HG03521 (cell line): ENCODE data around the gene PTGR3.
A peak's percentile ranks its signal among the peaks of the same experiment; 100 is the strongest.

Source experiments
- ATAC-seq: cut with Tn5 transposase; IDR thresholded peaks from one replicate; pipeline ENCODE4 v1.9.1; 2021; ENCODE audit warnings: mild to moderate bottlenecking, moderate library complexity; ENCODE audit not compliant: unreplicated experiment

Gene PTGR3

DNA sequence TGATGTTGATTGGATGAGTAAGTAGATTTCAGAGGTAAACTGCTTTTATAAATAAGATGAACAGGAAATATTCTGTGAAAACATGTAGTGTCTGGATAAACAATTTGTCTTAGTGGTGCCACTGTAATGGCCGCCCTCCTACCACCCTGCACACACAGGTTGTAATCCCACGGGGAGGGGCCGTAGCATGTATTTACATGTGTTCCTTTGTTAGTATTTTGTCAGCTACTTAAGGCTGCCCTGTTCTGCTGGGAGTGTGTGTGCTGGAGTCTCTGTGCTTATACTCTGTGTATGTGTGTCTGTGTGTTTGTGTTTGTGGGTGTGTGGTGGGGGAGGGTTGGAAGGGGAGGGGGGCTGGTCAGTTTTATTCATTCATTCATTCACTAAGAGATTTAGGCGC is 6.7 kb upstream of the PTGR3 start:
- ATAC-seq = no peak

DNA sequence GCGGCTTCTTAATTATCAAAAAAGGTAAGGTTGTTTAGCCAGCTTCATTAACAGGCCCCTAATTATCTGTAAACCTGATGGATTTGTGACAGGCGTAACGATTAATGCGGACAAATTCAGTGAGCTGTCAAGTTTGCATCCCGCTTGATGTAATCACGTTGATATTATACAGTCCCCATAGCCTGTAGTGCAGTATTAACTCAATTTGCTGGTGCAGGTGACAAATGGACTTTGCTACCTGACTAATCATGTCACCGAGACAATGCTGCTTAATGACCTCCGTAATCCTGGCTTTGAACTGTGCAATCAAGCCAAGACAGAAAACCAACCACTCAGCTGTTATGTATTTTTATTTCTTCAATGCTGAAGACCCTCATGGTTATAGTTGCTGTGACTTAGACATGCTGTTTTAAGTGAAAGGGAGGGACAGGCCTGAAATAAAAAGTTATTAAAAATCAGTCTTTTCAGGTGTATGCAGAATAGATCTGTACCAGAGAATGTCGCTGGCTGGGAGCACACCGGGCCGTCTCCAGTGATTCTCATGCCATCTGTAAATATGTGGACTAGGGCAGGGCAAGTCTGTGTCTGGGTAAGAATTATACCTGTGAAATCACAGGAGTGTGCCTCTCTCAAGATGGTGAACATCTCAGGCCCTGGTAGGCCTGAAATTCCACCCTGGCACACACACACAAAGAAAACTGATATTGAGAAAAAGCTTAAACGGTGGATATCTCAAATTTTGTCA is 6.0 kb upstream of the PTGR3 start:
- ATAC-seq = no peak

DNA sequence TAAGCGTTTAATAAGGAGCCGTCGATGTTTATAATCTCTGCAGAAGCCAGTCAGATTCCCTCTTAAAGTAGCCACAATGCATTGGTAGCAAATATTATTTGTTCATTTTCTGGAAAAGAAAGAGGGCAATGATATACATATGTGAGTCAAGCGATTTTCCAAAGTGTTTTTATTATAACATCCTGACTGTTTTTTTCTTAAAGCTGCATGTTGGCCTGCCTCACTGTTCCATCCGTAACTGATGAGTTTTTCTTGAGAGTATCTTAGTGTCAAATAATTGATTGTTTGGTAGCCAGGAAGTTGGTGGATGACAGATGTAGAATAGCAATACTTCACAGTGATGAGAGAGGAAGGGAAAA is 5.4 kb upstream of the PTGR3 start:
- no peak for ATAC-seq

DNA sequence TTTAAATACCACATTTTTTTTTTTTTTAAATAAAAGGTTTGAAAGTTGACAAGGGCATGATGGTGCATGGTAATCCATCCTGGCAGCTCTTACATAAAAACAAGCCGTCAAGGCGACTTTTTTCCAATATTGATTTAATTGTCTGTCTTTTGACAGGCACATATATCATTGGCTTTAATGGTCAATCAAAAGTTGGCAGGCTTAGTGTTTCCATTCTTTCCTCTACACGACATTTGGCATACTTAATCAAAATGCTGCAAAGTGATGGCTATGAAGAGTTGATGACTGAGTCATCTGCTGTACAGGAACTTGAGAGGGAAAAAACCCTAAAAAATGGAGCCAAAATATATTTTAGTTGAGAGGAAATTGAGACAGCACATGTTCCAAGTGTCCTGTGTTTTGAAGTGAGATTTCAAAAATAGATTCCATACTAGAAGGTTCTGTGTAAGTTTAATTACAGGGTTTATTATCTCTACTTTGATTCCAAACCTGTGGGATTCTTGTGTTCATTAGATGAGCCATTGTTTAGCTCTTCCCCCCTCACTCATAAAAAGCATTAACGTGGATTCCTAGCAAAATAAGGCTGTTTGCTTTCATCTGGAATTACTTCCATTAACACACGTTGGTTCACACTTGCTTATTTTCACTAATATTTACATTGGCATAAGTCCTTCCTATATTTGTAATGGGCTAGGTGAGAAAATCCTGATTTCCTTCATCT is 4.8 kb upstream of the PTGR3 start:
- ATAC-seq = no peak

DNA sequence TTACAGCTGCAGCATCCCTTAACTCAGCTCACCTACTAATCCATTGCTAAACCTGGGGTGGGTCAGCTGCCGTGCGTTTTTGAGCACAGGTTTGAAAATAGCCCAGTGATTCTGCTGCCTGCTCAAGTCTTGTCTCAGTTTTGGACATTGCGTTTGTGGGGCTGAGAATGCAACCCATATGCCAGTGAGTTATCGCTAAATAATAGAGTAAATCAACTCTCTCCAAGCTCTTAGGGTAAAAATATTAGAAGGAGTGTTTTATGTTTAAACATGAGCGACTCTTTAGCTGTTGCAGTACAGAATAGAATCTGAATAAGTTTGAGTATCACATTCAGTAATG is 3.8 kb upstream of the PTGR3 start:
- no peak for ATAC-seq

DNA sequence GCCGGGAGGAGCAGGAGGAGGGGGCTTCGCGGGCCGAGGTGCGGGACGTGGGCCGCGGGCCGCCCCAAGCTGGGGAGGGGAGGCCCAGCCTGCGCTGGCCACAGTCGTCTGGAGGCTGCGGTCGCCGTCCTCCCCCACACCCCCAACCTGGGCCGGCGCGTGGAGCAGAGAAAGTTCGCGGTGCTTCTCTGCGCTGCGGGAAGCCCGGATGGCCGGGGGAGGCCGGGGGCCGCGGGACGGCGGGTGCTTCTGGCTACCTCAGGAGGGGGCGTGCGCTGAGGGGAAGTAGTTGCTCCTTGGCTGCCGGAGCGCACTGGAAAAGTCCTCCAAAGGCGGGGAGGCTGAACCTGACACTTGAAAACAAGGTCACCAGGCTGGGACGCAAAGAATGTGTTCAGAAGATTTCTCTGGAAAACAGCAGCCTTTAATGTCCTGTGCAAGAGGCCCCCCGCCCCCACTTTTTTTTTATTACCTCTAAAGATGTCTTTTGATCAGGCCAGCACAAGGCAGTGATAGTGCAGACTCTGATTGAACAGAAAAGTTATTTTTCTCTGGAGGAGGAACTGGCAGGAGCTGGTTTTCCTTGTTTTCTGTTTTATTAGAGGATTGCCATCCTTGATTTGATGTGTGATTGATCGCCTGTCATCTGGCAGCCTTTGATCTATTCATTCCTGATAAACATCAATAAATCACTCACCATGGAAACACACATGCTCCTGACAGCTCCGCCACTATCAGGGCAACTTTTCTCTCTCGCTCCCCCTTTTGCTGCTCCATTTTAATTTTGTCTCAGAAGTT is 3.2 kb upstream of the PTGR3 start:
- no peak for ATAC-seq

DNA sequence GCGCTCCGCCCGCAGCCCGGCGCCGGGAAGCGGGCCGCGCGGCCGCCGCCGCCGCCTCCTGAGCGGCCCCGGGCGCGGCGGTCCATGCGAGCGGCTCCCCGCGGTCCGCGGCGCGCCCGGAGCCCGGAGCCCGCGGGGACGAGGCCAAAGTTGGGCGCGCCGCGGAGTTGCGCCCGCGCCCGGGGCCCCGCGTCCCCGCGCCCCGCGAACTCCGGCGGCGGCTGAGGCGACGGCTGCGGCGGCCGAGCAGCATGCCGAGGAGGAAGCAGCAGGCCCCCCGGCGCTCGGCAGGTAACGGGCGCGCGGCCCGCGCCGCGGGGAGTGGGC is 2.6 kb upstream of the PTGR3 start:
- ATAC-seq = no peak

DNA sequence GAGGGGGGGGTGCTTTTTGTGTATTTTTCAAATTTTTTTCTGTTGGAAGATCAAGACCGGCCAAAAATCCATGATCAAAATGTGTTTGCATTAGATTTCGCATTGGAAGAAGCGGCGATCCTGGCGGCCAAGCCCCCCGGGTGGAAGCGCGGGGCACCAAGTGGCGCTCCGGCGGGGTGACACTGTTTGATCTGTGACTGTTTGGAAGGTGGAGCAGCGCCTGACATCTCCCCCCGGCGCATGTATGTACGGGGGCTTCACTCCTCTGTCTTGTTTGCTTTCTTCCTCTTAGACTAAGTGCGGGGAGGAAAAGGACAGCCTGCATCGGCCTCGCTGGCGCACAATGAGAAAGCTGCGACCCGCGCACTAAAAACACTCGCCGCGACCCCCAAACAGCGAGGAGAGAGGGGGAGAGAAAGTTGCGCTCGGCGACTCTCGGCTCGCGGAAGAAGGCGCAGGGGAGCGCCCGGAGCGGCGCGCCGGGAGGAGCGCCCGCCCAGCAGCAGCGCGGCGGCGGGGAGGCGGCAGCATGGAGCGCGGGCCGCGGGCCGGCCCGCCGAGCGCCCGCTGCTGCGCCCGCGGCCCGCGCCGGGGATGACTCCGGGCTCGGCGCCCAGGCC is 2.2 kb upstream of the PTGR3 start:
- ATAC-seq = no peak

DNA sequence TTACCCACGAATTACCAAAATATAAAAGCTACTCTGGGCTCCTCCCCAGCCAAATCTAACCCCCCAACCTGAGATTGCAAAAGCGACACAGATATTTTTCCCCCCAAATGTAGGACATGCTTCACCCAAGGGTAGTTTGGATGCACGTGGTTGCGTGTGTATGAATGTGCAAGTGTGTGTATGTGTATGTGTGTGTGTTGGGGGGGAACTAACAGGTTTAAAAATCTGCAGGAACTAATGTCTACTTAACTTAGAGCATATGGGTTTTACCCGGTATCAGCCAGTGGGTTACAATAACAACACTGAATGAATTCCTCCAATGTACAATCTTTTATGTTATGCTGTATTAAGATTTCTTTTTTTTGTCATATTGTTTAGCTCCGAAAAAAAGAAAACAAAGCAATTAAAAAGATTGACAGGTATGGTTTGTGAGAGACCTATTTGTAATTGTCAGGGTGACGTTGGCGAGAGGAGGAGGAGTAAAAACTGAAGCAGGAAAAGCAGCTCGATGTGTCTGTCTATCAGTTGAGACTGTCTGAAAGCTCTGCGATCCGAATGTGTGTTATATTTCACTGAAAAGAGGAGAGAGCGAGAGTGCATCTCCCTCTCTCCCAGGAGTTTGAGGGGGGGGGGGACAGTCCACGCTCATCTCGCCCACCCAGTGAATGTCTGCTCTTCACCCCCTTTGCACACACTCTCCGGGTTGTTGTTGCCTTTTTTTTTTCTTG is 1.5 kb upstream of the PTGR3 start, which contains the start of gene TSHZ1:
TSS of gene TSHZ1 (plus strand) at position 524 of the 728 bp plus-strand sequence. CDS start 1,080 bp downstream, outside the sequence.
- ATAC-seq = peak; percentile 31

DNA sequence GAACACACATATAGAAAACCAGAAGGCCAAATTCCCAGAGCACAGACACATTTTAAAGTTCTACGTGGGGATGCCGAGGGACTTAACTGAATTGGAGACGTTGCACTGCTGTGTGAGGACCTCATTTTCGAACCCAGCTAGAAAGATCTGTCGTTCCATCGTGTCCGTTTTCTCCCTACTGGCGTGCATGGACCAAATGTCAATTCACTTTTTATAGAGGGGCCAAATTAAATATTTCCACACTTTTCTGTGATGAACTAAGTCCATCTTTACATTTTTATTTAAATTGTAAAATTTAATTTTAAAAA is 966 bp upstream of the PTGR3 start:
- ATAC-seq = no peak

DNA sequence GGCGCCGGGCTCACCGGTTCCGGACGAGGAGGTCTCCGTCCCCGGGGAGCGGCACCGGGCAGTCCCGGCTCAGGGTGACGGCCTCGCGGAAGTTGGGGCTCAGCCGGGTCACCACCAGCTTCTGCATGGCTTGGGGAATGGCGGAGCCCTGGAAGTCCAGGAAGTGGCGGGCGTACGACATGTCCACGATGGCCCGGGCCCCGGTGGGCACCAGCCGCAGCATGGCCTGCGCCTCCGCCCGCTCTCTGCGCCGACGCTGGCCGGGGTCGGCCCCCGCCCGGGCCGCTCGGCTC is 157 bp downstream of the PTGR3 start:
- peak; percentile 16 for ATAC-seq

DNA sequence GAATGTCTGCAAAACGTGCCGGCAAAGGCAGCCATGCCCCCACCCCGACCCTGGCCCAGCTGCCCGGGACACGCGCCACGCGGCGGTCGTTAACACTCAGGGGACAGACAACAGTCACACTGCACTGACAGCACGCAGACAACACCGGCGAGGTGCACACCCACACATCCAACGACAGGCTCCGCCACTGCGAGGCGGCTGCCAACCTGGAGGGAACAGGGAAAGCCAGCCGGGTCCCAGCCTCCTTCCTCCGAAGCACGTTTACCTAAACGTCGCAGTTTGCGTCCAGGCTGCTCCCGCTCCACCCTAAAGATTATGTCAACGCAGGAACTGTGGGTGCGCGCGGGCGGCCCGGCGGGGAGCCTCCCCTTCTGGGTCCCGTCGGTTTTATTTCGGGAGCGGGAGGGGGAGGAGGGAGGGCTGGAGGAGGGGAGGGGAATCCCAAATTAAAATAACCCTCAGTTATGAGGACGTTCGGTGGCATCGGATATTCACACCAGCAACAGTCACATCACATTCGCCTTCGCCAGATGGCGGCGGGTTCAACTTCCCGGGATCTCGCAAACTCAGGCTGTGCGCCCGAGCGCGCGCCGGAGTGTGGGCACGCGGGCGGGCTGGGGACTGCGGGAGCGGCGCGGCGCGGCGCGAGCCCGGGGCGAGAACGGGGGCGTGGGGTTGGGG is 644 bp downstream of the PTGR3 start:
- peak; percentile 6 for ATAC-seq

DNA sequence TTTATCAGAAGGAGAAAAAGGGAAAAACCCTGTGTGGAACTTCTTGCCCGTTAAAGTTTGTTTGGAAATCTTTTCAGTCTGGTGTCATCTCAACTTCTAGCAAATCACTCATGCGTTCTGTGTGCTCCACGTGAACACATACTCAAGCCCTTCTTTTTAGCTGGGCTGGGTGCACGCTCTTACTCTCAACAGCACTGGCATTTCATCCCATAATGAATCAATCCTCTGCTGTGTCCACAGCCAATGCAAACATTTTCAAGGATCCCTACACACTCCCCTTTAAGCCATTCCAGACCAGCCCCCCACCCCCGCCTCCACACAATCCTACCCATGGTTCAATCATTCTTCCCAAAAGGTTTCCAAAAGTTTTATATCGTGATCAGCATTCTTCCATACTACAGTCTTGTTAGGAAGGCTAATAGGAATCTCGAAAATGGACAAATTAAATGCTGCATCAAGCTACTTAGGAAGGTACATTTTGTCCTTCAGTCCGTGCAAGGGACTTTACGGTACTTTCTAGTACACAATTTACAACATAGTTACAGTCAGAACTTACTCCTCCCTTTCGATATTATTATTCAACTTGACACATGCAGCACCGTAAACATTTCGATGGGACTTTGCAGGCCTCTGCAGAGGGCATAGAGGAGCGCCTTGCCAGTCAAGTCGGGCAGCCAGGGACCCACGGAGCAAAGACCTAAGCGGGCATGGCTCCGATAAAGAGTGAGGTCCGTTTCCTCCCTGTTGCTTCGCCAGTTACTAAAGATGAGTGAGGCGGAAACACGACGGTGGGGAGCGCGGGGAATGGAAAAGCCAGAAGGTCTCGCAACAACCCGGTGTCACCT is 1.4 kb downstream of the PTGR3 start:
- ATAC-seq = no peak

DNA sequence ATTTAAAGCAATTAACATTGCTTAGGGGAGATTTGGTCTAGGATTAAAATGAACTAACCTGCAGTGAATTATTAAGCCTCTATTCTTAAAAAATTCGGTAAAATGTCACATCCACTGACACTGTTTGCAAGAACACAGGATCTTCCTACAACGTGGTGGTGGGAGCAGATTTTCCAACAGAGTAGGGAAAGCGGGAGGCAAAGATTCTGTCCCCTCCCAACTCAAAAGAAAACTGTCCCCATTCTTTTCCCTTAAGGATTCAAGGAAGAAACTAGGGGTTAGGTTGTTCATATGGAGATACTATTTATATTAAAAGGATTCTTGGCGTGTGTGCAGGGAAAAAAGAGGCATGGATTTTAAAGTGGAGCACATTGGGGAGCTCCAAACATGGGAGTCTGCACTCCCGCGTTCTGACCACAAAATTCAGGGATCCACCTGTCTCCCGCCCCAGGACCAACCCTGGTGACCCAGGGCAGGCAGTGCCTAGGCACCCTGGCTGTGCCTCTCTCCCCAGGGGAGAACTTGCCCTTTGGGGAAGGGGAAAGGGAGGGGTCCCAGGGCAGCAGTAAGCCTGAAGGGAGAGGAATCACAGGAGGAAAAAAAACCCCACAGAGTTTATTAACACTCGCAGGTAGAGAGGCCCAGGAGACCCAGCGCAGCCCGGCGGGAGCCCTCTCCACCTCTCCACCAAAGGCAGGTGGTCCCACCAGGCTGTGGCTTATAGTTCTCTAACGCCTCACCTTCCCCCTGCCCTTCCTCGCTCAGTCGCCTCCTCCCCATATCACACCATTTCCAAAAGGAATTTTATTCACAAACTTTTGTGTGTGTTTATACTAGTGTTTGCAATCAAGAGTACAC is 2.3 kb downstream of the PTGR3 start:
- no peak for ATAC-seq

DNA sequence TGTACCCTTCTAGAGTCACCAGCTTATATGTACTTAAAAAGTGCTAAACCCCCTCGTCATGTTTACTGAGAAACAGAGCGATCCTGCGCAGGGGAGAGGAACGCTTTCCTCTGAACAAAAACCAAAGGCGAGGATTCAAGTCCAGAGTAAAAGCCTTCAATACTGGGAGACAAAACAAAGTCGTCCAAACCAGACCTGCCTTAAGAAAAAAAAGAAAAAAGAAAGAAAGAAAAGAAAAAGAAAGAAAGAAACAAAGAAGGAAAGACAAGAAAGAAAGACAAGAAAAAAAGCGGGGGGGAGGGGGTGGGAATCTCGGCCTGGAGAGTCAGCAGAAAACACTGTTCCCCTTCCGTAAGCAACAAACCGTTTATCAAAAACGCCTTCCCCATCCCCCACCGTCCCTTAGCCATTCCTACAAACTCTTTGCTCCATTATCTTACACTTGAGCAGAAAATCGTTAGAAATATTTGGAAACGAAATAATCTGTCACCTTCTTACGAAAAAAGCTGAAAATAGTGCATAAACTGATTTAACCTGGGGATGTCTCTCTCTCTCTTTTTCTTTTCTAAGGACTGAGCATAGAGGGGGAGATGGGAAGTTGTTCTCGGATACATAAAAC is 3.3 kb downstream of the PTGR3 start:
- ATAC-seq = no peak

DNA sequence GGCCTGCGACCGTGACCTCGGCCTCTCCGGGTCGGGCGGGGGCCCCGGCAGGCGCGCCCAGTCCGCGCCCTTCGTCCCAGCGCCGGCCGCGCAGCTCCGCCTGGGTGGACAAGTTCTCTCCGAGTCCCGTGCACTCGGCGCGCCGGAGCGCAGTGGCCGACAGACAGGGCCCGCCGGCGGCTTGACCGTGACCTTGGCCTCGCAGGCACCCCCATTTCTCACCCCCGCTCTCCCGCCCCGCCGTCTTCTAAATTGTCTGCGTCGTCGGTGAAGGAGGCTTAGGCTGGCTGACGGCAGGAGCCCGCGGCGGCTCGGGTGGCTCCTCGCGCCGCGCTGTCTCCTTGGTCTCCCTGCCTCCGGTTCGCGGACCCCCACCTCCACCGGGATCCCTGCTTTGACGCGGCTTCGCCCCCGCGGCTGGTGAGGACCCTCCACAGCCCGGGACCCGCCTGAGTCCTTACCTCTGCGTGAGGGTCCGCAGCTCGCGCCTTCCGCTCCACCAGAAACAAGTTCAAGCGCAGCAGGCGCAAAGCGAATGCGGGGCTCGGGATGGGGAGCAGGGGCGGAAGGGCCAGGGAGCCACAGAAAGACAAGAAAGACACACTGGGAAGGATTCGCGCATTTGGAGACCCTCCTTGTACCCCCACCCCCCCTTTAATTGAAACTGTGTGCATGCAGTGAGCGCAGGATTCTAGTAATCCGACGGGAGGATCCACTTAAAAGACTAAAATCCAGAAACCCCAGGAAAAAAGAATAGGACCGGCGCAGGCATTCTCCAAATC is 4.0 kb downstream of the PTGR3 start:
- no peak for ATAC-seq

DNA sequence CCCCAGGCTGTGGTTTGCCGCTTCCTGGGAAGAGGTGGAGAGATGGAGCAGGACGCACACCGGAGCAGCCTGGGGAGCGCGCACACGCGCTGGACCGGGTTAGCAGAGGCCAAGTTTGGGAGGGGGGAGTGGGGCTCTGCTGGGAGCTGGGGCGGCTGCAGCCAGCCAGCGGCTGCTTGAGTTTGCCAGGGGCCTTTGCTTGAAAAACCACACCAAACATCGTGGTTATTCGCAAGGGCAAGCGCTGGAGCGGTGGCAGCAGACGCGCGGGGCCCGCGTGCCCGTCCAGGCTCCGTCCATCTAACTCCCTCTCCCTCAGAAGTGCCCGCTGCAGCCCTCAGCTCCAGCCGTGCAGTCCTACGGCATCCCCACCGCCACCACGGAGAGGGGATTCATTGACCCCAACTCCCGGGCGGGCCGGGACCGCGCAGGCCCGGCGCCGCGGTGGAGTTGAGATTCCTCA is 4.6 kb downstream of the PTGR3 start:
- ATAC-seq = no peak
